GM10266 (cell line): ENCODE data around the gene CDK14.
A peak's percentile ranks its signal among the peaks of the same experiment; 100 is the strongest.

Experiments used
- DNase-seq: peaks from one replicate; pipeline ENCODE4 v3.0.0; 2012; ENCODE audit errors: extremely low spot score
- TF ChIP-seq, protein P1 (sequence below): IDR thresholded peaks from 2 replicates; pipeline ENCODE4 v1.5.1; 2012; ENCODE audit warnings: mild to moderate bottlenecking, low read depth; ENCODE audit not compliant: control insufficient read depth, insufficient read depth; ENCODE audit errors: missing control alignments

Gene CDK14

DNA sequence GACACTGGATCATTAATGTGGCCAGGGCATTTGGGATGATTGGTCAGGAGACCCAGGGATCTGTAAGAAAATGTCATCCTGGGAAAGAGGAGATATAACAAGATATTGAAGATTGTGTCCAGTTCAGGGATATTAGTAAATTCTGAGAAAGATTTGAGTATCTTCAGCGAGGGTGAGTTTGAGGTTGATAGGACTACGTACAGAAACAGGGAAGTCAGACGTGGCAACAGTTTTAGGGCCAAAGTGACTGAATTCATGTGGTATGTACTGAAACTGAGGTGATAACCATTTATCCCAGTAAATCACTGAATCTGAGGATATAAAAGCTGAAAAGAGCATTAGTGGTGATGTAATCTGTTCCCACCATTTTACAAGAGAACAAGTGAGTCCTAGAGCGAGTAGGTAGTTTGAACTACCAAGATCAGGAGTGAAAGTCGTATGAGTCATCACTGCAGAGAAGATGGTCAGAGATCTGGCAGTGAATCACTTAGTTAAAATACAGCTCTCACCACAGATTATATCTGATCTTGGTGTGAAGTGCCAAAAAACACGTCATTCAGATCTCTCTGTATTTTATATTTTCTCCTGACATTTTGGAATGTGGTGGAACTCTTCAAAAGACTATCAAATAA is 220.5 kb downstream of the CDK14 start:
- TF ChIP-seq, protein P1, sequence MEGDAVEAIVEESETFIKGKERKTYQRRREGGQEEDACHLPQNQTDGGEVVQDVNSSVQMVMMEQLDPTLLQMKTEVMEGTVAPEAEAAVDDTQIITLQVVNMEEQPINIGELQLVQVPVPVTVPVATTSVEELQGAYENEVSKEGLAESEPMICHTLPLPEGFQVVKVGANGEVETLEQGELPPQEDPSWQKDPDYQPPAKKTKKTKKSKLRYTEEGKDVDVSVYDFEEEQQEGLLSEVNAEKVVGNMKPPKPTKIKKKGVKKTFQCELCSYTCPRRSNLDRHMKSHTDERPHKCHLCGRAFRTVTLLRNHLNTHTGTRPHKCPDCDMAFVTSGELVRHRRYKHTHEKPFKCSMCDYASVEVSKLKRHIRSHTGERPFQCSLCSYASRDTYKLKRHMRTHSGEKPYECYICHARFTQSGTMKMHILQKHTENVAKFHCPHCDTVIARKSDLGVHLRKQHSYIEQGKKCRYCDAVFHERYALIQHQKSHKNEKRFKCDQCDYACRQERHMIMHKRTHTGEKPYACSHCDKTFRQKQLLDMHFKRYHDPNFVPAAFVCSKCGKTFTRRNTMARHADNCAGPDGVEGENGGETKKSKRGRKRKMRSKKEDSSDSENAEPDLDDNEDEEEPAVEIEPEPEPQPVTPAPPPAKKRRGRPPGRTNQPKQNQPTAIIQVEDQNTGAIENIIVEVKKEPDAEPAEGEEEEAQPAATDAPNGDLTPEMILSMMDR = no peak
- peak; percentile 52 for DNase-seq

DNA sequence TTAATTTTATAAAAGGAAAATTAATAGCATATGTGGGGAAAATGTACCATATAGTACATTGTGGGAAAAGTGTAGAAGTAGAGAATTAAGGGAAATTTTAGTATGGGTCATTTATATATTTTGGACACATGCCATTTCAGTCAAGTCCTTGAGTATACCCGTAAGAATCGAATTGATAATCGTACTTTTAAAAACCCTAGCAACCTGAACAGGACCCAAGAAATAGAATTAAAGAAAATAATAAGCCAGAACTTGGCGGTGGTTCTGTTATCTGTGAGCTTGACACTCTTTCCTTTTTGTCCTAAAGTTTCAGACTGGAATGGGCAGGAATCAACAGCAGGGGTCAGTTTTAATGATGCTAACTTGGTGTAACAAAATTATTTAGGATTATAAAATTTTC is 221.0 kb downstream of the CDK14 start:
- no peak for DNase-seq
- TF ChIP-seq, protein P1 = no peak

DNA sequence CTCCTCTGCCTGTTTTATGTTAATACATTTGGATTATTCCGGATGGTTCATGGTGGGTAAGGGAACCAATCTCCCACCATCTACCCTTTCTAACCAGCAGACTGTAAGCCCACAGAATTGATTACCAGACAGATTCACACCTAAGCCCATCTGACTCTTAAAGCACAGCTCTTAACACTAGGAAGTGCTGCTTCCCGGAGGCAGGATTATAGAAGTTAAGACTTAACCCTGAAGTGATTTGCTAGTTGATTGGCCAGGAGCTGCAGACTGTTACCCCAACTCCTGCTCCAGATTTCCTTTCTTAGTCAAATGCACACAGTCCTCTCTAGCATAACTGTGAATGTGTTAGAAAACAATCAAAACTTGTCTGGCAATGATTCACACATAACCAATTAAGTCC is 221.7 kb downstream of the CDK14 start:
- TF ChIP-seq, protein P1 = no peak
- no peak for DNase-seq

DNA sequence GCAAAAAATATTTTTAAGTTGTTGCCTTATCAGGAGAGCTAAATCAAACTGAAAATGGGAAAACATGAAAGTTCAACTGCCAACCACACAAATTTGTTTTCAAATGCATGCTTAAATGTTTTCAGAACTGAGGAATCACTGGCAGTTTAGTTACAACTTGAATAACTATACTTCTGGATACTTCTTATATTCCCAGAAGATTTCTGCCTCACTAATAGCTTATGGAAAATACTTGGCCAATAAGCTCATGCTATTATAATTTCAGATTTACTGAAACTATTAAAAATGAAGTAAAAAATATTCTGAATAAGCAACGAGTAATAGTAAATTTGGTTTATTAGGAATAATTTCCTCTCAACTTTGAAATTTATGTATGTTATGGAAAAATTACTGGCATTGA is 222.2 kb downstream of the CDK14 start:
- DNase-seq = no peak
- TF ChIP-seq, protein P1 = no peak

DNA sequence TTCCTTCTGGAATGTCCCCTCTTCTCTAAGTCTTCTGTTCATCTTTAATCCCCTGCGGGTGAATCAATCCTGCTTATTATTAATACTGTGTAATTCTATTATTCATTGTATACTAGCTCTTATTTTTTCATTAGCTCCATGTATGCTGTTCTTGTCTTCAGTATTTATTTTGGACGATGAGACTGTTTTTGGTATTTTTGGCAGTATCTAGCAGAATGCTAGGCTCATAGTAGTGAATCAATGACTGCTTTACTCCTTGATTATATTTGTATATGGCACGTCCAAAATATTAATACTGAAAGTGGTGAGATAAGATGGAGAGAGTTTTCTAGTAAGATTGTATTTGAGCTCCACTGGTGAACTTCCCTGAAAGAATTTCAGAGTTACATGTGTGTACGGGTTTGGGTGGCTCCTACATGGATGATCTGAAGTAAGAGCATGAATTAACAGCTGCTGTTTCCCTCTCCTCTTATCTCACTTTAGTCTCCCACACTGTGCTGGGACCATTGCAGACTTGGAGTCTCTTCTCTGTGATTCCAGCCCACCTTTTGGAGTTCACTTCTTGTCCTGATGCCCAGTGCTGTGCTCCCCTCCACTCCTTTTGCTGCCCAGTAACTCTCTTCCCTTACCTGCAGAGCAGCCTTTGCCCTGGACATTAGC is 226.0 kb downstream of the CDK14 start:
- TF ChIP-seq, protein P1 = no peak
- no peak for DNase-seq

DNA sequence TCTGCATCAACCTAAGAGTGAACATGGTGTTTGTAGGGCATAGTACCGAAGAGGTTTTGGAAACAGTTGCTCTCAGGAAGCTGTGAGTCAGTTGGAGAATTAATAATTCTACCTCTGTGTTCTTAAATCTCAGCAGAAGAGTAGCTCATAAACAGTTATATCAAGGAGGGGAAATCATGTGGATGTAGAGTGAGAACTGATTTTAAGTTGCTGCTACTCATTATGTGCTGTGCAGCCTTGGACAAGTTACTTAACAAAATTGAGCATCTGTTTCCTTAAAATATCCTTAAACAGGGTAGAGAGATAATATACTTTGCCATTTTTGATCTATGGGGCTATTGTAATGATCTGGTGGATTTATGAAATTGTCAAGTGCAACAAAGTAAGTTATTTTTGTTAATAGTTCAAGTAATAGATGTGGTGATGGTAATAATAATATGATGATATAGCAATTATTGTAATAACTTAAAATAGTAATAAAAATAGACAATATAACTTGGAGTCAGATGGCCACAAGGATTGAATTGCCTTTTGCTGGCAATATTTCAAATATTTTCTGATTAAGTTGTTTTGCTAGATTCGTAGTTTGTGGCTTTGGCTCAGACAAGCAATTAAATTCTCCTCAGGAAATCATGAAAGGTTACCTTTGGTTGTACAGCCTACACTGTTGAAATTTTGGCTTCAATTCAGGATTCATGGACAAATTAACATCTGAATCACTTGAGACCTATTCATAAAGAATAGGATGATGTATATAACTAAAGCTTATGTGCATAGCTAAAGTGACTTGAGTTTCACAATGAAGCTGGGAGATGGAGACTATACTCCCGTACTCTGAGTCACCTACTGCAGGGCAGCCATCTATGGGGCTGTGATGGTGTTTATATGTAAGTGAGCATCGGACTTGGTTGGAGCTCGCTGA is 228.5 kb downstream of the CDK14 start:
- DNase-seq = no peak

More for the DNA sequence above, 228.5 kb downstream of the CDK14 start:
- TF ChIP-seq, protein P1 = no peak
